Measurements from ENCODE around the gene GPS1.

DNA sequence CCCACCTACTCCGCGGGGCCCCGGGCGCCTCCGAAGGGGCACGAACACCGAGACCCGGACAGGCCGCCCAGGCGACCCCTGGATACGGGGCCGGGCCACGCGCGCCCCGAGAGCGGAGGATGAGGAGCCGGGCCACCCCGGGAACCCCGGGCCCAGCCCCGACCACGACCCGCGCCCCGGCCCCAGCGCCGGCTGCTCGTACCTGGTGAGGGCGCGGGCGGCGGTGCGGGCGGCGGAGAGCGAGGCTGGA lies 46.1 kb downstream of the GPS1 start:
- TF ChIP-seq, protein P1, sequence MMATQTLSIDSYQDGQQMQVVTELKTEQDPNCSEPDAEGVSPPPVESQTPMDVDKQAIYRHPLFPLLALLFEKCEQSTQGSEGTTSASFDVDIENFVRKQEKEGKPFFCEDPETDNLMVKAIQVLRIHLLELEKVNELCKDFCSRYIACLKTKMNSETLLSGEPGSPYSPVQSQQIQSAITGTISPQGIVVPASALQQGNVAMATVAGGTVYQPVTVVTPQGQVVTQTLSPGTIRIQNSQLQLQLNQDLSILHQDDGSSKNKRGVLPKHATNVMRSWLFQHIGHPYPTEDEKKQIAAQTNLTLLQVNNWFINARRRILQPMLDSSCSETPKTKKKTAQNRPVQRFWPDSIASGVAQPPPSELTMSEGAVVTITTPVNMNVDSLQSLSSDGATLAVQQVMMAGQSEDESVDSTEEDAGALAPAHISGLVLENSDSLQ (IDR thresholded peaks at IDR 0.05), result no peak
- TF ChIP-seq, protein P2, sequence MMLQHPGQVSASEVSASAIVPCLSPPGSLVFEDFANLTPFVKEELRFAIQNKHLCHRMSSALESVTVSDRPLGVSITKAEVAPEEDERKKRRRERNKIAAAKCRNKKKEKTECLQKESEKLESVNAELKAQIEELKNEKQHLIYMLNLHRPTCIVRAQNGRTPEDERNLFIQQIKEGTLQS (IDR thresholded peaks at IDR 0.05; ENCODE audit: borderline replicate concordance, extremely low read depth, low read depth, low read length), result no peak
- TF ChIP-seq, protein P3, sequence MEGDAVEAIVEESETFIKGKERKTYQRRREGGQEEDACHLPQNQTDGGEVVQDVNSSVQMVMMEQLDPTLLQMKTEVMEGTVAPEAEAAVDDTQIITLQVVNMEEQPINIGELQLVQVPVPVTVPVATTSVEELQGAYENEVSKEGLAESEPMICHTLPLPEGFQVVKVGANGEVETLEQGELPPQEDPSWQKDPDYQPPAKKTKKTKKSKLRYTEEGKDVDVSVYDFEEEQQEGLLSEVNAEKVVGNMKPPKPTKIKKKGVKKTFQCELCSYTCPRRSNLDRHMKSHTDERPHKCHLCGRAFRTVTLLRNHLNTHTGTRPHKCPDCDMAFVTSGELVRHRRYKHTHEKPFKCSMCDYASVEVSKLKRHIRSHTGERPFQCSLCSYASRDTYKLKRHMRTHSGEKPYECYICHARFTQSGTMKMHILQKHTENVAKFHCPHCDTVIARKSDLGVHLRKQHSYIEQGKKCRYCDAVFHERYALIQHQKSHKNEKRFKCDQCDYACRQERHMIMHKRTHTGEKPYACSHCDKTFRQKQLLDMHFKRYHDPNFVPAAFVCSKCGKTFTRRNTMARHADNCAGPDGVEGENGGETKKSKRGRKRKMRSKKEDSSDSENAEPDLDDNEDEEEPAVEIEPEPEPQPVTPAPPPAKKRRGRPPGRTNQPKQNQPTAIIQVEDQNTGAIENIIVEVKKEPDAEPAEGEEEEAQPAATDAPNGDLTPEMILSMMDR (IDR thresholded peaks at IDR 0.05 in 2 of 3, conservative IDR thresholded peaks at IDR 0.05 in 1 of 3; ENCODE audit: control insufficient read depth in 2 of 3, extremely low read depth in 1 of 3, insufficient read depth in 1 of 3, low read depth in 3 of 3, low read length in 3 of 3), result no peak
